GM18870 (cell line): ENCODE measurements around the gene KCTD13.
"Not testable (repeated sequence)": the region's sequence is repeated elsewhere in the genome, so short reads cannot be mapped to it uniquely, and the experiment has no call there.

Experiments used
- ATAC-seq: cut with Tn5 transposase; IDR thresholded peaks from one replicate; pipeline ENCODE4 v1.9.1; 2021; ENCODE audit warnings: moderate library complexity; ENCODE audit not compliant: unreplicated experiment

The KCTD13 gene

GRCh38 chr16:29947897-29948296, 21.9 kb upstream of the KCTD13 start:
- no peak for ATAC-seq

GRCh38 chr16:29943846-29944799, 18.1 kb upstream of the KCTD13 start:
- no peak for ATAC-seq

GRCh38 chr16:29940656-29941055, 14.6 kb upstream of the KCTD13 start:
- no peak for ATAC-seq

- not testable (repeated sequence) for ATAC-seq
Measured at GRCh38 chr16:29931750-29932149, 5.7 kb upstream of the KCTD13 start.

- ATAC-seq, result no peak
Measured at GRCh38 chr16:29927070-29927905, 1.3 kb upstream of the KCTD13 start.

- ATAC-seq, result no peak
Measured at GRCh38 chr16:29926711-29927052, 656 bp upstream of the KCTD13 start.

- ATAC-seq, result no peak
Measured at GRCh38 chr16:29925105-29925756, 795 bp downstream of the KCTD13 start.

GRCh38 chr16:29922986-29923501, 3.0 kb downstream of the KCTD13 start:
- no peak for ATAC-seq

- no peak for ATAC-seq
Measured at GRCh38 chr16:29922326-29922725, 3.7 kb downstream of the KCTD13 start.

GRCh38 chr16:29921034-29921385, 5.0 kb downstream of the KCTD13 start:
- no peak for ATAC-seq

GRCh38 chr16:29920288-29921033, 5.6 kb downstream of the KCTD13 start:
- ATAC-seq, result no peak

- no peak for ATAC-seq
Measured at GRCh38 chr16:29916979-29917378, 9.0 kb downstream of the KCTD13 start.

- no peak for ATAC-seq
Measured at GRCh38 chr16:29915590-29916247, 10.3 kb downstream of the KCTD13 start.

- ATAC-seq, result no peak
Measured at GRCh38 chr16:29913514-29913913, 12.5 kb downstream of the KCTD13 start.

GRCh38 chr16:29912087-29912486, 13.9 kb downstream of the KCTD13 start:
- ATAC-seq, result no peak

- ATAC-seq, result no peak
Measured at GRCh38 chr16:29911676-29912010, 14.4 kb downstream of the KCTD13 start.

GRCh38 chr16:29910819-29911675, 15.0 kb downstream of the KCTD13 start:
- ATAC-seq, result no peak

GRCh38 chr16:29909851-29910250, 16.2 kb downstream of the KCTD13 start:
- not testable (repeated sequence) for ATAC-seq

- no peak for ATAC-seq
Measured at GRCh38 chr16:29909391-29909790, 16.6 kb downstream of the KCTD13 start.
